Measurements from ENCODE around the gene PPP1R1B.

- no peak for TF ChIP-seq CTCF (conservative IDR thresholded peaks at IDR 0.05; ENCODE audit: low read depth, low read length)
- TF ChIP-seq EZH2 (IDR thresholded peaks at IDR 0.05; ENCODE audit: borderline replicate concordance, low read depth, low read length, poor library complexity, severe bottlenecking) = no peak
Measured at GRCh38 chr17:39612935-39613464, 13.8 kb upstream of the PPP1R1B start.
